GM03348 (cell line): ENCODE results near the gene ADAMTS14.
A peak's percentile ranks its signal among the peaks of the same experiment; 100 is the strongest.

Source experiments
- DNase-seq: peaks from one replicate; pipeline ENCODE4 v3.0.0; 2012; ENCODE audit warnings: low spot score

The ADAMTS14 gene

GRCh38 chr10:70676511-70676910 lies 4.2 kb downstream of the ADAMTS14 start:
- DNase-seq = no peak

DNA sequence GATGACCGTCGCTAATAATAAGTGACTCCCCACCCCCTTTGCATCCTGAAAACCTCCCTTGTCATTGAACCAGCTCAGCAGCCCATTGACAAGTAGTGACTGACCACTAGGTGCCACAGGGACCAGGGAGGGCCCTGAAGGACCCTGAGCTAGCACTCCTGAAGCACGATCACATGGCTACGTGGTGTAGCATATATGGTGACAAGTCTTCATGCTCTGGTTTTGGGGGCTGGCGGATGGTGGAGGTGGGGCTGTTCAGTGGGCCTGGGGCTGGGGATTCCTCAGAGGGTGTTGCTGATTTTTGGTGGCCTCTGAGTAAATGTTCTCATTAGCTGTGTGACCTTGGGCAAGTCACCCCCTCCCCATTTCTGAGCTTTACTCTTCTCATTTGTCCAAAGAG lies 4.7 kb downstream of the ADAMTS14 start:
- no peak for DNase-seq

DNA sequence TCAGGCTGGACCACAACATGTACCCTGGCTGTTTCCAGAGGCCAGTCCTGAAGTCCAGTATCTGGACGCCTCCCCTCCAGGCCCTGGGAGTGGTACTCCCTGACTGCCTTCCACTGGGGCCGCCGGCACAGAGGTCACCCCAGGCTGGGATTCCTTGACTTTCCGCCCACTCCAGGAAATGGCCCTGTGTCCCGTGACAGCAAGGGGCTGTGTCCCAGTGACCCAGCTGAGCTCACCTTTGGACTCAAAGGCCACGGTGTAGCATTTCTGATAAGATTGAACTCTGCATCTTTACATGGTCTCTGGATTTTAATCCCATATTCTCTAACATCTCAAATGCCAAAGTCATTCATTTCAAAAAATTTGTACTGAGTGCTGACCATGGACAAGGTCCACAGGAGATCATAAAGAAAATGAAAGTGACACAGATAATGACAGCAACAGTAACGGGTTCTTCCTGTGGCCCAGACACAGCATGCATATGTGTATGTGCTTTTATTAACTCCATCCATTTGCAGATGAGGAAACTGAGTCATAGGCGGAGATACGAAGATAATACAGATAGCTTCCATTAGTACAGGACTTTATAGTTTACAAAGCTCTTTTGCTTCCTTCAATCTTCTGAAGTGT lies 5.4 kb downstream of the ADAMTS14 start:
- no peak for DNase-seq

- no peak for DNase-seq
These were observed 5.9 kb downstream of the ADAMTS14 start for GRCh38 chr10:70678250-70678635.

- DNase-seq = peak; percentile 43
These were observed 6.6 kb downstream of the ADAMTS14 start for GRCh38 chr10:70678757-70679489.

DNA sequence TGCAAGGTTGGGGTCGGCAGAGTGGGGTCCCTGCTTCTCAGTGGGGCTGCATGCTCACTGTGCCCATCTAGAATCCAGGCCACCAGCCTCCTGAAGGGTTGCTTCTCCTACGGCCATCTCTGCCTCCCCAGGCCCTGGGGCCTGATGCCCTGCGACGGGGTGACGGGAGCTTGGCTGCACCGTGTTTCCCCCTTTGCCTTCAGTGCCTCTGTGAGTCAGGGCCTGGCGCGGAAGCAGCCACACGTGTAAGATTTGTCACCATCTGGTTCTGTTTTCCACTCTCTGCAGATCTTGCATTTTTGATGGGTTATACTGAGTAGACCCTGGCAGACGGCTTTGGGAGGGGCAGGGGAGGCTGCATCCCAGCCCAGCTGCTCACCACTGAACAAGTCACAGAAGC lies 7.2 kb downstream of the ADAMTS14 start:
- DNase-seq = peak; percentile 89

GRCh38 chr10:70680899-70681730 lies 8.8 kb downstream of the ADAMTS14 start:
- DNase-seq = no peak

DNA sequence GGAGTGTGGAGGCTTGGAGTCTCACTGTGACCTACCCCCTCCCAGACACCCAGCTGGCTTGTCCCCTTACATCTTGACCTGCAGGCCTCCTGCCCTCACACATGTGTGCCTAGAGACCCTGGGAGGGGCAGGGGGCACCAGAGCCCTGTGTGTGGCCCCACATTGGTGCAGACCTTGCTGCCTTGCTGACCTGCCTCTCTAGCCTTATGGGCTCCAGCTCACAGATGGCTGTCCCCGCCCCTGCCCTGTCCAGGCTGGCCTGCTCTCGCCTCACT lies 9.4 kb downstream of the ADAMTS14 start:
- DNase-seq = no peak

GRCh38 chr10:70682920-70683600 lies 10.8 kb downstream of the ADAMTS14 start:
- DNase-seq = no peak

GRCh38 chr10:70683601-70683934 lies 11.3 kb downstream of the ADAMTS14 start:
- DNase-seq = no peak

GRCh38 chr10:70683940-70684339 lies 11.6 kb downstream of the ADAMTS14 start:
- DNase-seq = no peak

- DNase-seq = no peak
These were observed 12.1 kb downstream of the ADAMTS14 start for GRCh38 chr10:70684374-70684773.

GRCh38 chr10:70684839-70685454 lies 12.6 kb downstream of the ADAMTS14 start:
- no peak for DNase-seq

GRCh38 chr10:70685455-70685911 lies 13.2 kb downstream of the ADAMTS14 start:
- no peak for DNase-seq

DNA sequence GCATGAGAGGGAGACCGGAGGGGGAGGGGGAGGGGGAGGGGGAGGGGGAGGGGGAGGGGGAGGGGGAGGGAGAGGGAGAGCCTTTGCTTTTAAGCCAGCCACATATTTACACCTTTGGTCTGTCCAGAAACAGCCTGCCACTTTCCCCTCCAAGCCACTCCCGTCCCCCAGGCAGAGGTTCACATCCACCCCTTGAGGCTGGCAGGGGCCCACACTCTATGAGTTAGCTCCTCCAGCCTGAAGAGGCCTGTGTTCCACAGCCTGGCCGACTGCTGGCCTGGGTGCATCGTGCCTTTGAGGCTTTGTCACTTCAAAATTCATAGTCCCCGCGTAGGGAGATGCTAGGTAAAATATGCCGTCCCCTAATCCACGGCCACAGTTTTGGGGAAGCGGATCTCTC lies 16.5 kb downstream of the ADAMTS14 start:
- DNase-seq = no peak

DNA sequence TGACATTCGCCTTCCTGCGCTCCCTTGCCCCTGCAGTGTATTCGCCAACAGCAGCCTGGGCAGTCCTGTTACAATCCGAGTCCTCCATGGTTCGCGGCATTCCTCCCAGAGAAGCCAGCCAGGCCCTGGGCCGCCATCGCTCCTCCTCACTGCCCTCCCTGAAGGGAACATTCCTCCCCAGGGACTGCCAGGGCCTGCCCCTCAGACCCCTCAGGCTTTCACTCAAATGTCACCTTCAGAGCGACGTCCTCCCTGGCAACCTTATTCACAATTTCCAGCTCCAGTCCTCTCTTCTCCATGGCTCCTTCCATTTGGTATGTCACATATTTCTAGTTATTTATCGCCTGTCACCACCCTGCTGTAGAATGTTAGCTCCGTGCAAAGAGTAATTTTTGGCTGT lies 17.4 kb downstream of the ADAMTS14 start:
- no peak for DNase-seq

DNA sequence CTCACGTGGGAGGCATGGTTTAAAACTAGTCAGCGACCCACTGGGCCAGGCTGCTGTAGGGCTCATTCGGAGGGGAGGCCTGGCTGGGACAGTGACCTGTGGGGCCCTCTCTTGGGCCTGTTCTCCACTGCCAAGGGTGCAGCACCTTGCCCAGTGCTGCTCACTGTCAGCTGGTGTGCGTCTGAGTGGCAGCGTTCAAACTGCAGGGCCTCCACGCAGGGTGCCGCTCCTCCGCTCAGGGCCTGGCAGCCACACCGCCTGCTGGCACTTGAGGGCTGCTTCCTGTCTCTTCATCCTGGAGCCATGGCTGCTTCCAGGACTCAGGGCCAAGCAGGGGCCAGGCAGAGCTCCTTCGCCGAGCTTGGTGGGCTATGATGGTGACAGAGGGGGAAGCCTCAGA lies 18.3 kb downstream of the ADAMTS14 start:
- DNase-seq = no peak

GRCh38 chr10:70691611-70692010 lies 19.3 kb downstream of the ADAMTS14 start:
- no peak for DNase-seq

DNA sequence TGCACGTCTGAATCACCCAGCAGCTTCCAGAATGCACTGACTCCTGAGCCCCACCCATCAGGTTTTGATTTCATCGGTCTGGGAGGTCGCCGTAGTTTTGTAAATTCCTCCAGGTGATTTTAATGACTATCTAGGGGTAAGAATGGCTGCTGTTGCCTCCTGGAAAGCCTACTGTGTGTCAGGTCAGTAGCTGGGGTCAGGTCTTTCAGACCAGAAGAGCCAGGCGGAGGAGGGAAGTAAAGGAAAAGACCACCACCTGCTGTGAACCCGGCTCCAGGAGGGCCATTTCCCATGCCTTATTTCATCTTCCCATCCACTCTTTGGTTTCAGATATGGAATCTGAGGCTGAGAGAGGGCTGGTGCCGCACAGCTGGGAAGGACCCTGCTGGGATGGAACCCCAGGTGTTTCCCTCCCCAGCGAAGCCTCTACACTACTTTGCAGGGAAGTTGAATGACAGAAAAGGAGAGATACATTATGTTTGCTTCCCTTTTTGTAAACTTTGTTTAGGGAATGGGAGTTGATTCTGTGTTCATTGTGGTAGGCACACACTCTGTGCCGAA lies 19.8 kb downstream of the ADAMTS14 start:
- no peak for DNase-seq

- peak; percentile 91 for DNase-seq
These were observed 21.5 kb downstream of the ADAMTS14 start for GRCh38 chr10:70693619-70694335.

GRCh38 chr10:70694418-70695141 lies 22.3 kb downstream of the ADAMTS14 start:
- peak; percentile 59 for DNase-seq
